ENCODE data around the gene TMEM80. TPM values are rescaled to one million over a fixed set of nuclear protein-coding genes. Genes with fewer than 3 reads are reported as not detected.

The TMEM80 gene
- total RNA-seq, 6 donors from 2014 or later = 28.6 to 62.9 (median 36.1) TPM

- H3K4me3 ChIP-seq = no peak overlapping the region
- no peaks in the 10 kb centered on the region for H3K4me1 ChIP-seq
- peaks cover 0 to 48% (median 27%) of the 10 kb centered on the region in 4 donors for H3K36me3 ChIP-seq
- 53 to 63% methylated on average over 15 of the region's 15 CpGs for WGBS, 2 donors
- peak; percentile 81 to 84 for ATAC-seq (ENCODE audit: low FRiP score in 2 of 2)
- TF ChIP-seq CTCF (IDR thresholded peaks at IDR 0.05) = peak; percentile 55 to 87 (median 76)
- no peak for TF ChIP-seq POLR2AphosphoS5 (IDR thresholded peaks at IDR 0.05)
- TF ChIP-seq POLR2A (IDR thresholded peaks at IDR 0.05) = no peak
- no peak for TF ChIP-seq EP300 (IDR thresholded peaks at IDR 0.05)
- H3K9me3 ChIP-seq = no peaks in the 10 kb centered on the region
- H3K27me3 ChIP-seq = no peaks in the 10 kb centered on the region
- no peak overlapping the region for H3K27ac ChIP-seq
- DNase-seq = peak in 1 of 2 donors; percentile 58
Measured at GRCh38 chr11:662689-663274, 32.8 kb upstream of the TMEM80 start.

- no peak for DNase-seq
- 85 to 89% methylated on average over 10 to 13 of the region's 15 CpGs for WGBS, 2 donors
- H3K4me3 ChIP-seq = no peak overlapping the region
- no peaks in the 10 kb centered on the region for H3K27me3 ChIP-seq
- no peak for TF ChIP-seq POLR2AphosphoS5 (IDR thresholded peaks at IDR 0.05)
- TF ChIP-seq POLR2A (IDR thresholded peaks at IDR 0.05) = no peak
- TF ChIP-seq CTCF (IDR thresholded peaks at IDR 0.05) = no peak
- TF ChIP-seq EP300 (IDR thresholded peaks at IDR 0.05) = no peak
- H3K36me3 ChIP-seq = peaks cover 0 to 28% (median 14%) of the 10 kb centered on the region in 4 donors
- no peaks in the 10 kb centered on the region for H3K4me1 ChIP-seq
- no peak overlapping the region for H3K27ac ChIP-seq
- H3K9me3 ChIP-seq = no peaks in the 10 kb centered on the region
- no peak for ATAC-seq (ENCODE audit: low FRiP score in 2 of 2)
Measured at GRCh38 chr11:665062-665703, 30.4 kb upstream of the TMEM80 start.

- TF ChIP-seq POLR2AphosphoS5 (IDR thresholded peaks at IDR 0.05) = no peak
- TF ChIP-seq EP300 (IDR thresholded peaks at IDR 0.05) = no peak
- no peak for TF ChIP-seq POLR2A (IDR thresholded peaks at IDR 0.05)
- no peak for TF ChIP-seq CTCF (IDR thresholded peaks at IDR 0.05)
- DNase-seq = no peak
- H3K27ac ChIP-seq = no peak overlapping the region
- H3K4me1 ChIP-seq = no peaks in the 10 kb centered on the region
- ATAC-seq (ENCODE audit: low FRiP score in 2 of 2) = peak in 1 of 2 donors; percentile 87
- no peaks in the 10 kb centered on the region for H3K27me3 ChIP-seq
- H3K9me3 ChIP-seq = no peaks in the 10 kb centered on the region
- peaks cover 0 to 22% (median 12%) of the 10 kb centered on the region in 4 donors for H3K36me3 ChIP-seq
- 71 to 79% methylated on average over 11 of the region's 11 CpGs for WGBS, 2 donors
- no peak overlapping the region for H3K4me3 ChIP-seq
Measured at GRCh38 chr11:665704-666281, 29.8 kb upstream of the TMEM80 start.

- H3K27me3 ChIP-seq = no peaks in the 10 kb centered on the region
- TF ChIP-seq EP300 (IDR thresholded peaks at IDR 0.05) = no peak
- TF ChIP-seq CTCF (IDR thresholded peaks at IDR 0.05) = no peak
- no peak for TF ChIP-seq POLR2A (IDR thresholded peaks at IDR 0.05)
- no peak for TF ChIP-seq POLR2AphosphoS5 (IDR thresholded peaks at IDR 0.05)
- no peak overlapping the region for H3K27ac ChIP-seq
- peaks cover 6 to 55% (median 37%) of the 10 kb centered on the region in 4 donors for H3K36me3 ChIP-seq
- no peaks in the 10 kb centered on the region for H3K9me3 ChIP-seq
- ATAC-seq (ENCODE audit: low FRiP score in 2 of 2) (no peak), DNase-seq (no peak)
- 95% methylated on average over 8 of the region's 8 CpGs for WGBS, 2 donors
- H3K4me3 ChIP-seq = no peak overlapping the region
- H3K4me1 ChIP-seq = no peaks in the 10 kb centered on the region
Measured at GRCh38 chr11:673866-674265, 21.8 kb upstream of the TMEM80 start.
